GM12878 (cell line): ENCODE measurements around the gene MRC2.

ENCODE experiments used
- KDM1A ChIP-seq: fragments of 200-600 bp; sonication (generic); IDR thresholded peaks from 2 replicates; pipeline ENCODE4 v1.6.1; 2016; ENCODE audit warnings: borderline replicate concordance
- MYC ChIP-seq: IDR thresholded peaks from 2 replicates; pipeline ENCODE4 v1.6.1; 2011; ENCODE audit warnings: mild to moderate bottlenecking, low read length, moderate library complexity, inconsistent platforms; ENCODE audit not compliant: insufficient read depth, insufficient replicate concordance, insufficient read length, severe bottlenecking
- ZBTB11 ChIP-seq: fragments of 450-650 bp; formaldehyde crosslinking; IDR thresholded peaks from 2 replicates; pipeline ENCODE4 v1.5.0; 2022; ENCODE audit warnings: mild to moderate bottlenecking, missing genetic modification characterization

GRCh38 chr17:62592341-62593099 lies 35.0 kb upstream of the MRC2 start:
- no peak for TF ChIP-seq MYC
- no peak for TF ChIP-seq ZBTB11 (CRISPR knock-in tag)
- TF ChIP-seq KDM1A = no peak
